IMR-90 (cell line): ENCODE data around the gene SLC6A15.

Experiments
- BHLHE40 ChIP-seq: fragments of 150-350 bp; IDR thresholded peaks from 2 replicates; pipeline ENCODE4 v1.6.1; 2016; ENCODE audit warnings: mild to moderate bottlenecking, low read depth, low read length
- CEBPB ChIP-seq: IDR thresholded peaks from 2 replicates; pipeline ENCODE4 v1.6.1; 2012; ENCODE audit warnings: low read depth, low read length, improper control_type of control experiment
- MAFK ChIP-seq: IDR thresholded peaks from 2 replicates; pipeline ENCODE4 v1.6.1; 2012; ENCODE audit warnings: low read depth, low read length, improper control_type of control experiment
- MXI1 ChIP-seq: IDR thresholded peaks from 2 replicates; pipeline ENCODE4 v1.6.1; 2012; ENCODE audit warnings: low read depth, mild to moderate bottlenecking, low read length, moderate library complexity, borderline replicate concordance
- POLR2A ChIP-seq: IDR thresholded peaks from 2 replicates; pipeline ENCODE4 v1.6.1; 2012; ENCODE audit warnings: mild to moderate bottlenecking, low read depth, low read length
- RAD21 ChIP-seq: IDR thresholded peaks from 2 replicates; pipeline ENCODE4 v1.6.1; 2012; ENCODE audit warnings: low read length, improper control_type of control experiment
- RCOR1 ChIP-seq: IDR thresholded peaks from 2 replicates; pipeline ENCODE4 v1.6.1; 2012; ENCODE audit warnings: mild to moderate bottlenecking, low read length, improper control_type of control experiment; ENCODE audit not compliant: insufficient replicate concordance
- RFX5 ChIP-seq: IDR thresholded peaks from 2 replicates; pipeline ENCODE4 v1.8.0; 2012; ENCODE audit warnings: low read depth, mild to moderate bottlenecking, low read length, moderate library complexity
- TF ChIP-seq, protein P1 (sequence below): conservative IDR thresholded peaks from 2 replicates; pipeline ENCODE4 v1.5.1; 2012; ENCODE audit warnings: mild to moderate bottlenecking, low read depth, low read length, improper control_type of control experiment
- TF ChIP-seq, protein P2 (sequence below): fragments of 150-350 bp; IDR thresholded peaks from 2 replicates; pipeline ENCODE4 v1.6.1; 2017; ENCODE audit warnings: mild to moderate bottlenecking, antibody characterized with exemption, low read length, low read depth

DNA sequence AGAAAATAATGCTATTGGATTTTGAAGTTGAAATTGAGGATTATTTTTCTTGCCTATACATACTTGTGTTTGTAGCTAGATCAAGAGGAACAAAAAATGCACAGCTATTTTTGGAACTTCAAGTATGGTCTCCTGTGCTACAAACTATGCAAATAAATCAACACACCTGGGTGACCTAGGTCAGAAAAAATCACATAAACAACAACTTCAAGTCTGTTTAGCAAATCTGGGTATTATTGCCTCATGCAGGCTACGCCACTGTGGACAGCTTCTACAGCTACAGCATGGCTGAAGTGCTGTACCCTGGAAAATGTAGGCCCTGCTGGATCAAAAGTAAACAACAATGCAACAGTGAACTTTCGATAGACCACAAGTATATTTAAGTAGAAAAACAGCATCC is 87.5 kb downstream of the SLC6A15 start:
- TF ChIP-seq, protein P1, sequence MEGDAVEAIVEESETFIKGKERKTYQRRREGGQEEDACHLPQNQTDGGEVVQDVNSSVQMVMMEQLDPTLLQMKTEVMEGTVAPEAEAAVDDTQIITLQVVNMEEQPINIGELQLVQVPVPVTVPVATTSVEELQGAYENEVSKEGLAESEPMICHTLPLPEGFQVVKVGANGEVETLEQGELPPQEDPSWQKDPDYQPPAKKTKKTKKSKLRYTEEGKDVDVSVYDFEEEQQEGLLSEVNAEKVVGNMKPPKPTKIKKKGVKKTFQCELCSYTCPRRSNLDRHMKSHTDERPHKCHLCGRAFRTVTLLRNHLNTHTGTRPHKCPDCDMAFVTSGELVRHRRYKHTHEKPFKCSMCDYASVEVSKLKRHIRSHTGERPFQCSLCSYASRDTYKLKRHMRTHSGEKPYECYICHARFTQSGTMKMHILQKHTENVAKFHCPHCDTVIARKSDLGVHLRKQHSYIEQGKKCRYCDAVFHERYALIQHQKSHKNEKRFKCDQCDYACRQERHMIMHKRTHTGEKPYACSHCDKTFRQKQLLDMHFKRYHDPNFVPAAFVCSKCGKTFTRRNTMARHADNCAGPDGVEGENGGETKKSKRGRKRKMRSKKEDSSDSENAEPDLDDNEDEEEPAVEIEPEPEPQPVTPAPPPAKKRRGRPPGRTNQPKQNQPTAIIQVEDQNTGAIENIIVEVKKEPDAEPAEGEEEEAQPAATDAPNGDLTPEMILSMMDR: no peak
- TF ChIP-seq MXI1 (no peak), POLR2A (no peak), RAD21 (no peak), CEBPB (no peak), RCOR1 (no peak), RFX5 (no peak), BHLHE40 (no peak), MAFK (no peak)
- TF ChIP-seq, protein P2, sequence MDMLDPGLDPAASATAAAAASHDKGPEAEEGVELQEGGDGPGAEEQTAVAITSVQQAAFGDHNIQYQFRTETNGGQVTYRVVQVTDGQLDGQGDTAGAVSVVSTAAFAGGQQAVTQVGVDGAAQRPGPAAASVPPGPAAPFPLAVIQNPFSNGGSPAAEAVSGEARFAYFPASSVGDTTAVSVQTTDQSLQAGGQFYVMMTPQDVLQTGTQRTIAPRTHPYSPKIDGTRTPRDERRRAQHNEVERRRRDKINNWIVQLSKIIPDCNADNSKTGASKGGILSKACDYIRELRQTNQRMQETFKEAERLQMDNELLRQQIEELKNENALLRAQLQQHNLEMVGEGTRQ: no peak
